ENCODE results near the gene CLK2. TPM values are rescaled to one million over a fixed set of nuclear protein-coding genes. Genes with fewer than 3 reads are reported as not detected.
A peak's percentile ranks its signal among the peaks of the same experiment; 100 is the strongest.

CLK2 gene
- total and polyA plus RNA-seq, 9 of the 15 experiments (the other 6 are each of a cell fraction or from before 2014, with no cell fraction given), result 13.5 to 81.4 (median 39.6) TPM

DNA sequence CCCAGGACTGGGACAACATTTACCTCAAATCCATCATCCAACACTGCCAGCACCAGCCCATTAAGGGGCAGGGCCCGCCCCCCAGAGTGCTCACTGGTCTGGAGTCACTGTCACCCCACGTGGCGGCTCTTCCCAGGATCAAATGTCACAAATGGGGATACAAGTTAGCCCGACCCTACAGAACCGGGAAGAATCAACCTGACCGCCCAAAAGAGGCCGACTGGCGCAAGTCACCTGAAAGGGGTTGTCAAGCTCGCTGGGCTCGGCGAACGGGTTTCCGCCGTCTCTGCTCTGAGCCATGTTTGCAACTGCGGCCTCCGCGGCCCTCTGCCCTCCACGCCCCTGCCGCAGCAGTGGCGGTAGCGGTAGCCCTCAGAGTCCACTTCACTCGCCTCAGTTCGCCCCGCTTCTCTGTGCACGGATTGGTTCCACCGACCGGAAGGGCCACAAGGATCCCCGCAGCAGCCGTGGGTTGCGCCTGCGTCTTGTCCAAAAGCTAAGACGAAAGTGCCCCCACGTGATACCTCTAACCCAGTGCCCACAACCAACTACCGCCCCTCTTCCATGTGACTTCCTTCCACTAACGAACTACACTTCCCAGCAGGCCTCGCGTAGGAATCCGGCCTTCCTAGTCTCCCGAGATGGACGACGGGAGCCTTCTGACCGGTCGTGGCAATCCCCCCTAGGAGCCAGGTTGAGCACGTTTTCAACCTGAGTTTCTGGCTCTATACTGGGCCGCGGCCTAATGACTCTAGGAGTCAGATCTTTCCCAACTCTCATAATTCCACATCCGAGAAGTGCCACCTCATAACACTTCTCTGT is 11.2 kb downstream of the CLK2 start, which contains the start of gene SCAMP3 (continued):
- TF ChIP-seq, protein P1, sequence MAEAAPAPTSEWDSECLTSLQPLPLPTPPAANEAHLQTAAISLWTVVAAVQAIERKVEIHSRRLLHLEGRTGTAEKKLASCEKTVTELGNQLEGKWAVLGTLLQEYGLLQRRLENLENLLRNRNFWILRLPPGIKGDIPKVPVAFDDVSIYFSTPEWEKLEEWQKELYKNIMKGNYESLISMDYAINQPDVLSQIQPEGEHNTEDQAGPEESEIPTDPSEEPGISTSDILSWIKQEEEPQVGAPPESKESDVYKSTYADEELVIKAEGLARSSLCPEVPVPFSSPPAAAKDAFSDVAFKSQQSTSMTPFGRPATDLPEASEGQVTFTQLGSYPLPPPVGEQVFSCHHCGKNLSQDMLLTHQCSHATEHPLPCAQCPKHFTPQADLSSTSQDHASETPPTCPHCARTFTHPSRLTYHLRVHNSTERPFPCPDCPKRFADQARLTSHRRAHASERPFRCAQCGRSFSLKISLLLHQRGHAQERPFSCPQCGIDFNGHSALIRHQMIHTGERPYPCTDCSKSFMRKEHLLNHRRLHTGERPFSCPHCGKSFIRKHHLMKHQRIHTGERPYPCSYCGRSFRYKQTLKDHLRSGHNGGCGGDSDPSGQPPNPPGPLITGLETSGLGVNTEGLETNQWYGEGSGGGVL (CRISPR knock-in tag; IDR thresholded peaks at IDR 0.05), result no peak
- TF ChIP-seq, protein P2, sequence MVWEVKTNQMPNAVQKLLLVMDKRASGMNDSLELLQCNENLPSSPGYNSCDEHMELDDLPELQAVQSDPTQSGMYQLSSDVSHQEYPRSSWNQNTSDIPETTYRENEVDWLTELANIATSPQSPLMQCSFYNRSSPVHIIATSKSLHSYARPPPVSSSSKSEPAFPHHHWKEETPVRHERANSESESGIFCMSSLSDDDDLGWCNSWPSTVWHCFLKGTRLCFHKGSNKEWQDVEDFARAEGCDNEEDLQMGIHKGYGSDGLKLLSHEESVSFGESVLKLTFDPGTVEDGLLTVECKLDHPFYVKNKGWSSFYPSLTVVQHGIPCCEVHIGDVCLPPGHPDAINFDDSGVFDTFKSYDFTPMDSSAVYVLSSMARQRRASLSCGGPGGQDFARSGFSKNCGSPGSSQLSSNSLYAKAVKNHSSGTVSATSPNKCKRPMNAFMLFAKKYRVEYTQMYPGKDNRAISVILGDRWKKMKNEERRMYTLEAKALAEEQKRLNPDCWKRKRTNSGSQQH (CRISPR knock-in tag; IDR thresholded peaks at IDR 0.05), result peak; percentile 81
- TF ChIP-seq, protein P3, sequence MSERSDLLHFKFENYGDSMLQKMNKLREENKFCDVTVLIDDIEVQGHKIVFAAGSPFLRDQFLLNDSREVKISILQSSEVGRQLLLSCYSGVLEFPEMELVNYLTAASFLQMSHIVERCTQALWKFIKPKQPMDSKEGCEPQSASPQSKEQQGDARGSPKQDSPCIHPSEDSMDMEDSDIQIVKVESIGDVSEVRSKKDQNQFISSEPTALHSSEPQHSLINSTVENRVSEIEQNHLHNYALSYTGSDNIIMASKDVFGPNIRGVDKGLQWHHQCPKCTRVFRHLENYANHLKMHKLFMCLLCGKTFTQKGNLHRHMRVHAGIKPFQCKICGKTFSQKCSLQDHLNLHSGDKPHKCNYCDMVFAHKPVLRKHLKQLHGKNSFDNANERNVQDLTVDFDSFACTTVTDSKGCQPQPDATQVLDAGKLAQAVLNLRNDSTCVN (CRISPR knock-in tag; IDR thresholded peaks at IDR 0.05), result peak; percentile 78
- TF ChIP-seq ZNF79 (CRISPR knock-in tag; IDR thresholded peaks at IDR 0.05; ENCODE audit: low read depth) (0 out of 2 replicates have a peak, but pooled peaks have one; percentile 24), MYC (IDR thresholded peaks at IDR 0.05; ENCODE audit: low read depth, low read length) (peak; percentile 89), MYC (CRISPR knock-in tag; IDR thresholded peaks at IDR 0.05; ENCODE audit: borderline replicate concordance, low read depth) (peak; percentile 92), KDM1A (IDR thresholded peaks at IDR 0.05) (no peak), RNF2 (IDR thresholded peaks at IDR 0.05) (peak; percentile 60; the same call in 1 of the 2 replicates), TCF7 (IDR thresholded peaks at IDR 0.05; ENCODE audit: borderline replicate concordance) (no peak), ZNF778 (CRISPR knock-in tag; IDR thresholded peaks at IDR 0.05) (no peak), ZNF77 (CRISPR knock-in tag; IDR thresholded peaks at IDR 0.05) (peak; percentile 92), TEAD4 (IDR thresholded peaks at IDR 0.05; ENCODE audit: low read length) (peak; percentile 51; the same call in 1 of the 2 replicates), TEAD4 (CRISPR knock-in tag; IDR thresholded peaks at IDR 0.05; ENCODE audit: borderline replicate concordance) (no peak), NBN (IDR thresholded peaks at IDR 0.05; ENCODE audit: low read depth) (0 out of 2 replicates have a peak, but pooled peaks have one; percentile 25), GTF2F1 (IDR thresholded peaks at IDR 0.05; ENCODE audit: low read depth, low read length) (no peak), CBFB (CRISPR knock-in tag; IDR thresholded peaks at IDR 0.05) (no peak; the same call in 1 of the 2 replicates)
- TF ChIP-seq, protein P4, sequence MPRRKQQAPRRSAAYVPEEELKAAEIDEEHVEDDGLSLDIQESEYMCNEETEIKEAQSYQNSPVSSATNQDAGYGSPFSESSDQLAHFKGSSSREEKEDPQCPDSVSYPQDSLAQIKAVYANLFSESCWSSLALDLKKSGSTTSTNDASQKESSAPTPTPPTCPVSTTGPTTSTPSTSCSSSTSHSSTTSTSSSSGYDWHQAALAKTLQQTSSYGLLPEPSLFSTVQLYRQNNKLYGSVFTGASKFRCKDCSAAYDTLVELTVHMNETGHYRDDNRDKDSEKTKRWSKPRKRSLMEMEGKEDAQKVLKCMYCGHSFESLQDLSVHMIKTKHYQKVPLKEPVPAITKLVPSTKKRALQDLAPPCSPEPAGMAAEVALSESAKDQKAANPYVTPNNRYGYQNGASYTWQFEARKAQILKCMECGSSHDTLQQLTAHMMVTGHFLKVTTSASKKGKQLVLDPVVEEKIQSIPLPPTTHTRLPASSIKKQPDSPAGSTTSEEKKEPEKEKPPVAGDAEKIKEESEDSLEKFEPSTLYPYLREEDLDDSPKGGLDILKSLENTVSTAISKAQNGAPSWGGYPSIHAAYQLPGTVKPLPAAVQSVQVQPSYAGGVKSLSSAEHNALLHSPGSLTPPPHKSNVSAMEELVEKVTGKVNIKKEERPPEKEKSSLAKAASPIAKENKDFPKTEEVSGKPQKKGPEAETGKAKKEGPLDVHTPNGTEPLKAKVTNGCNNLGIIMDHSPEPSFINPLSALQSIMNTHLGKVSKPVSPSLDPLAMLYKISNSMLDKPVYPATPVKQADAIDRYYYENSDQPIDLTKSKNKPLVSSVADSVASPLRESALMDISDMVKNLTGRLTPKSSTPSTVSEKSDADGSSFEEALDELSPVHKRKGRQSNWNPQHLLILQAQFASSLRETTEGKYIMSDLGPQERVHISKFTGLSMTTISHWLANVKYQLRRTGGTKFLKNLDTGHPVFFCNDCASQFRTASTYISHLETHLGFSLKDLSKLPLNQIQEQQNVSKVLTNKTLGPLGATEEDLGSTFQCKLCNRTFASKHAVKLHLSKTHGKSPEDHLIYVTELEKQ (CRISPR knock-in tag; IDR thresholded peaks at IDR 0.05), result peak; percentile 43; the same call in 1 of the 2 replicates
- TF ChIP-seq, protein P5, sequence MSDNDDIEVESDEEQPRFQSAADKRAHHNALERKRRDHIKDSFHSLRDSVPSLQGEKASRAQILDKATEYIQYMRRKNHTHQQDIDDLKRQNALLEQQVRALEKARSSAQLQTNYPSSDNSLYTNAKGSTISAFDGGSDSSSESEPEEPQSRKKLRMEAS (CRISPR knock-in tag; IDR thresholded peaks at IDR 0.05), result peak; percentile 92
- TF ChIP-seq, protein P6, sequence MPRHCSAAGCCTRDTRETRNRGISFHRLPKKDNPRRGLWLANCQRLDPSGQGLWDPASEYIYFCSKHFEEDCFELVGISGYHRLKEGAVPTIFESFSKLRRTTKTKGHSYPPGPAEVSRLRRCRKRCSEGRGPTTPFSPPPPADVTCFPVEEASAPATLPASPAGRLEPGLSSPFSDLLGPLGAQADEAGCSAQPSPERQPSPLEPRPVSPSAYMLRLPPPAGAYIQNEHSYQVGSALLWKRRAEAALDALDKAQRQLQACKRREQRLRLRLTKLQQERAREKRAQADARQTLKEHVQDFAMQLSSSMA (CRISPR knock-in tag; IDR thresholded peaks at IDR 0.05), result peak; percentile 88; the same call in 1 of the 2 replicates
